Uterus (tissue), 4 donors: Measurements from ENCODE around the gene PPP2R3C. TPM values are rescaled to one million over a fixed set of nuclear protein-coding genes. Genes with fewer than 3 reads are reported as not detected.

Experiments
- DNase-seq, 2 donors: peaks; one replicate each; pipeline ENCODE4 v3.0.0-alpha.2; 2019 to 2020
- H3K27ac ChIP-seq, 2 donors: fragments of 200-600 bp; sonication (generic); 1 replicate in 1 of 2; 2 replicates in 1 of 2; pipeline ENCODE4 v1.5.1; 2016 to 2018
- H3K27me3 ChIP-seq, 2 donors: fragments of 200-600 bp; sonication (generic); one replicate each; pipeline ENCODE4 v1.5.1; 2018 to 2019; ENCODE audit warnings: control low read depth in 1 of 2
- H3K36me3 ChIP-seq, 2 donors: fragments of 200-600 bp; sonication (generic); one replicate each; pipeline ENCODE4 v1.5.1; 2019; ENCODE audit warnings: control low read depth in 1 of 2
- H3K4me1 ChIP-seq, 2 donors: fragments of 200-600 bp; sonication (generic); one replicate each; pipeline ENCODE4 v1.5.1; 2018 to 2019; ENCODE audit warnings: control low read depth in 1 of 2
- H3K4me3 ChIP-seq, 2 donors: fragments of 200-600 bp; sonication (generic); 1 replicate in 1 of 2; 2 replicates in 1 of 2; pipeline ENCODE4 v1.5.1; 2018 to 2019; ENCODE audit warnings: mild to moderate bottlenecking in 1 of 2
- H3K9me3 ChIP-seq, 2 donors: fragments of 200-600 bp; sonication (generic); one replicate each; pipeline ENCODE4 v1.5.1; 2019; ENCODE audit warnings: control low read depth in 1 of 2
- POLR2A ChIP-seq, 2 donors: fragments of 450-650 bp; IDR thresholded peaks; one replicate each; pipeline ENCODE4 v1.6.1; 2016; ENCODE audit warnings: antibody characterized with exemption in 2 of 2, mild to moderate bottlenecking in 1 of 2, moderate library complexity in 1 of 2
- intact Hi-C: fragments of 100-400 bp; cut with DNase I; formaldehyde crosslinking; loops from one replicate; pipeline ENCODE4 v1.15.1; 2023; ENCODE audit warnings: low total_unique reads
- total RNA-seq, 4 donors: library from RNA; depleted of rRNA in 3 of 4; stranded (reverse); fragments of >200 nt in 3 of 4; gene quantifications; one replicate each; pipeline versions ENCODE4 v1.1.0 to v1.2.4, GENCODE V29; 2014 to 2023
- TF ChIP-seq, protein P1 (sequence below), 4 experiments: fragments of 200-600 bp in 2 of 4; fragments of 450-650 bp in 2 of 4; sonication (generic) in 2 of 4; IDR thresholded peaks; one replicate each; pipeline ENCODE4 v1.5.1; 2016 to 2019; ENCODE audit warnings: antibody characterized with exemption in 4 of 4, mild to moderate bottlenecking in 2 of 4, moderate library complexity in 1 of 4
- donor health status: DM: yes; HTN: yes; CAD: no.

Gene PPP2R3C
- total RNA-seq, 4 donors from 2014 or later, result 18.5 to 48.0 (median 29.4) TPM

DNA sequence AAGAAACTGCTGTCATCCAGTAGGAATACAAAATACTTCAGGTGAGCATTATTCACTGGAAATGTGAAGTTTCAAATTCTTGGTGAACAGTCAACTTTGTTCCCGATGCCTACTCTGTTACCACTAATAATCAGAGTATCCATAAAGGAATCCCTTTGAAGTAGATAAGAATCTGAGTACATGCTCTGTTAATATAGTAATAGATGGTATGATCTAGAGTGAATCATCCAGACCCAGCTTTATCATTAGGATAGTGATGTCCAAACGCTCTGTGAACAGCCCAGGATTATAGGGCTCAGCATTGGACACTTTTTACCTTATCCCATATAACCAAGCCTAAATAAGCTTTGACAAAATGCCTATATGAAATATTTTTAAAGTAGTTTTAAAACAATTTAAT lies 33.3 kb downstream of the PPP2R3C start:
- DNase-seq, result no peak
- Histone ChIP-seq H3K9me3 (no peaks in the 10 kb centered on the region), H3K4me3 (no peak overlapping the region), H3K36me3 (no peaks in the 10 kb centered on the region), H3K27me3 (no peaks in the 10 kb centered on the region), H3K4me1 (no peaks in the 10 kb centered on the region), H3K27ac (no peak overlapping the region)
- TF ChIP-seq POLR2A (IDR thresholded peaks at IDR 0.05), result no peak
- intact Hi-C loops, result no loop called here

DNA sequence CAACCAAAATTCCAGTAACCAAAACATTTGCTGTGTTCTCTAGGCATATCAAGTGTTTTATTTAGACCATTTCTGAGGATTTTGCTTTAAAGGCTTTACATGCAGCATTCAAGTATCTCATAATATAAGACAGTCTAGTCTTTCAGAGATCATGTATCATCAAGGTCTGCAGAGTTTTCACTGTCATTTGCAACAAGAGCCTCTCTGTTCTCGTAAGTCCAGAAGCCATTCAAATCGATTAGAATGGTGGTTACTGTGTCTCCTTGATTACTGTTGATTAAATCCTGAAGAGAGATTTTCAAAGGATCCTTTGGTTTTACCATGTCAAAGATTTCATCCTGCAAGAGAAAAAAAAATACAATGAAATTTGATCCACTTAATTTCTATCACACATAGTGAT lies 36.3 kb downstream of the PPP2R3C start:
- H3K27me3 ChIP-seq, result no peaks in the 10 kb centered on the region
- no peaks in the 10 kb centered on the region for H3K36me3 ChIP-seq
- no peak for DNase-seq
- no peaks in the 10 kb centered on the region for H3K9me3 ChIP-seq
- H3K27ac ChIP-seq, result no peak overlapping the region
- TF ChIP-seq, protein P1, sequence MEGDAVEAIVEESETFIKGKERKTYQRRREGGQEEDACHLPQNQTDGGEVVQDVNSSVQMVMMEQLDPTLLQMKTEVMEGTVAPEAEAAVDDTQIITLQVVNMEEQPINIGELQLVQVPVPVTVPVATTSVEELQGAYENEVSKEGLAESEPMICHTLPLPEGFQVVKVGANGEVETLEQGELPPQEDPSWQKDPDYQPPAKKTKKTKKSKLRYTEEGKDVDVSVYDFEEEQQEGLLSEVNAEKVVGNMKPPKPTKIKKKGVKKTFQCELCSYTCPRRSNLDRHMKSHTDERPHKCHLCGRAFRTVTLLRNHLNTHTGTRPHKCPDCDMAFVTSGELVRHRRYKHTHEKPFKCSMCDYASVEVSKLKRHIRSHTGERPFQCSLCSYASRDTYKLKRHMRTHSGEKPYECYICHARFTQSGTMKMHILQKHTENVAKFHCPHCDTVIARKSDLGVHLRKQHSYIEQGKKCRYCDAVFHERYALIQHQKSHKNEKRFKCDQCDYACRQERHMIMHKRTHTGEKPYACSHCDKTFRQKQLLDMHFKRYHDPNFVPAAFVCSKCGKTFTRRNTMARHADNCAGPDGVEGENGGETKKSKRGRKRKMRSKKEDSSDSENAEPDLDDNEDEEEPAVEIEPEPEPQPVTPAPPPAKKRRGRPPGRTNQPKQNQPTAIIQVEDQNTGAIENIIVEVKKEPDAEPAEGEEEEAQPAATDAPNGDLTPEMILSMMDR (IDR thresholded peaks at IDR 0.05), result no peak
- TF ChIP-seq POLR2A (IDR thresholded peaks at IDR 0.05), result no peak
- H3K4me3 ChIP-seq, result no peak overlapping the region
- intact Hi-C loops, result no loop called here
- H3K4me1 ChIP-seq, result no peaks in the 10 kb centered on the region

DNA sequence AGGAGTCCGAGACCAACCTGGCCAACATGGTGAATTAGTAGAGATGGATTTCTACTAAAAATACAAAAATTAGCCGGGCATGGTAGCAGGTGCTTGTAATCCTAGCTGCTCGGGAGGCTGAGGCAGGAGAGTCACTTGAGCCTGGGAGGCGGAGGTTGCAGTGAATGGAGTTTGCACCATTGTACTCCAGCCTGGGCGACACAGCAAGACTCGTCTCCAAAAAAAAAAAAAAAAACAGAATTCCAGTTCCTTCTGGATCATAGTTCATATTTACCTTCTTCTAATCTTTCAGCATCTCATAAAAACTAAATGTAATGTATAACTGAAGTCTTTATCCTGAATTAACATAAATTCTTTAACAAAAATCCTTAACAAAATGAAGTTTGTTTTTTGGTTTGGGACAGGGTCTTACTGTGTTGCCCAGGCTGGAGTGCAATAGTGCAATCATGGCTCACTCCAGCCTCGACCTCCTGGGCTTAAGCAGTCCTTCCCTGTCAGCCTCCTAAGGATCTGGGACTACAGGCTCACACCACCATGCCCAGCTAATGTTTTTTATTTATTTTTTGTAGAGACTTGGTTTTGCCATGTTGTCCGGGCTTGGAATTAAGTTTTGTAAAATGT lies 38.1 kb downstream of the PPP2R3C start:
- Histone ChIP-seq H3K4me1 (no peaks in the 10 kb centered on the region), H3K9me3 (no peaks in the 10 kb centered on the region), H3K4me3 (no peak overlapping the region), H3K36me3 (no peaks in the 10 kb centered on the region), H3K27ac (no peak overlapping the region), H3K27me3 (no peaks in the 10 kb centered on the region)
- no peak for DNase-seq
- intact Hi-C loops, result no loop called here
- TF ChIP-seq, protein P1 (IDR thresholded peaks at IDR 0.05), result no peak
- TF ChIP-seq POLR2A (IDR thresholded peaks at IDR 0.05), result no peak

DNA sequence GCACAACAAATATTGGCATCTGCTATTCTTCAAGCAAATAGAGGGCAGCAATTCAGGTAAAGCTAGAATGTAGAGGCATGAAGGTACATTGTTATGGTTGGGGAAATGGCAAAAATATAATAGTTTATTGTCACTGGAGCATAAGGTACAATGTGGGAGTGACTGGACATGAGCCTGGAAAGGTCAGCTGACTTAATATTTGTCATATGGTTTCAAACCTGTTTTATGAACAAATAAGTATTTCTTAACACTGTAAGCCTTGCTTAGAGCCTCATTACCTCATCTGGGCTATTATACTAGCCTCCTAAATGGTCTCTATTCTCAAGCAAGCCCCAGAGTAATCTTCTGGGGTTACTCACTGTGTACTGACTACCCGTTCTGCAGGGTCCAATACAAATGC lies 42.0 kb downstream of the PPP2R3C start:
- Histone ChIP-seq H3K4me3 (no peak overlapping the region), H3K4me1 (no peaks in the 10 kb centered on the region), H3K27ac (no peak overlapping the region), H3K9me3 (no peaks in the 10 kb centered on the region), H3K36me3 (no peaks in the 10 kb centered on the region), H3K27me3 (no peaks in the 10 kb centered on the region)
- intact Hi-C loops, result no loop called here
- DNase-seq, result no peak
- TF ChIP-seq, protein P1 (IDR thresholded peaks at IDR 0.05), result no peak
- no peak for TF ChIP-seq POLR2A (IDR thresholded peaks at IDR 0.05)

DNA sequence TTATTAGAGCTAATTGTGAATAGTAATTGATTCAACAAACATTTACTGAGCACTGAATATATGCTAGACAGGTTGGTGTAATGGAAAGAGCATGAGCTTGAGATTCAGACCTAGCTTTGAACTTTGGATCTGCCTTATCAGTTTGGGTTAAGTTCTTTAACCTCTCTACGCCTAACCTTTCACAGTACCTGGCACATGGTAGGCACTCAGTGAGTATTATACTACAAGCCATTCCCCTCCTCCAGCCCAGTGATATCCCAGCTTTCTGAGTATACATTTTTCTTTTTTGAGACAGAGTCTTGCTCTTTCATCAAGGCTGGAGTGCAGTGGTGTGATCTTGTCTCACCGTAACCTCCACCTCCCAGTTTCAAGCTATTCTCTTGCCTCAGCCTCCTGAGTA lies 43.7 kb downstream of the PPP2R3C start:
- H3K4me1 ChIP-seq, result no peaks in the 10 kb centered on the region
- DNase-seq, result no peak
- H3K36me3 ChIP-seq, result no peaks in the 10 kb centered on the region
- intact Hi-C loops, result no loop called here
- H3K9me3 ChIP-seq, result no peaks in the 10 kb centered on the region
- H3K27me3 ChIP-seq, result no peaks in the 10 kb centered on the region
- H3K4me3 ChIP-seq, result no peak overlapping the region
- TF ChIP-seq, protein P1 (IDR thresholded peaks at IDR 0.05), result no peak
- TF ChIP-seq POLR2A (IDR thresholded peaks at IDR 0.05), result no peak
- no peak overlapping the region for H3K27ac ChIP-seq

DNA sequence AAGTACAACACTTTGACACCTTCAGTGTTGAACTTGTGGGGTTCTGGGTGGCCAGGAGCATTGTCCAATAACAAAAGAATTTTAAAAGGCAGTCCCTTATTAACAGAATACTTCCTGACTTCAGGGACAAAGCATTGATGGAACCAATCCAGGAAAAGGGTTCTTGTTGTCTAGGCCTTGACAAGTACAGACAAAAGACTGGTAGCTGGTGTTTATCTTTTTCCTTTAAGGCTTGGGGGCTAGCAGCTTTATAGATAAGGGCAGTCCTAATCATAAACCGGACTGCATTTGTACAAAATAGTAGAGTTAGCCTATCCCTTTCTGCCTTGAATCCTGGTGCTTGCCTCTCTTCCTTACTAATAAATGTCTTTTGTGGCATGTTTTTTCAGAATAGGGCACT lies 48.3 kb downstream of the PPP2R3C start:
- H3K36me3 ChIP-seq, result no peaks in the 10 kb centered on the region
- H3K27me3 ChIP-seq, result no peaks in the 10 kb centered on the region
- no peaks in the 10 kb centered on the region for H3K4me1 ChIP-seq
- H3K9me3 ChIP-seq, result no peaks in the 10 kb centered on the region
- no peak overlapping the region for H3K4me3 ChIP-seq
- no peak for DNase-seq
- intact Hi-C loops, result no loop called here
- TF ChIP-seq POLR2A (IDR thresholded peaks at IDR 0.05), result no peak
- TF ChIP-seq, protein P1 (IDR thresholded peaks at IDR 0.05), result no peak
- no peak overlapping the region for H3K27ac ChIP-seq
